Measurements from ENCODE around the gene CAMK1D. TPM values are rescaled to one million over a fixed set of nuclear protein-coding genes. Genes with fewer than 3 reads are reported as not detected.

The CAMK1D gene
- total and polyA plus RNA-seq, 2 of the 4 experiments (the other 2 are of a cell fraction), result 5.0 to 5.3 TPM

- Histone ChIP-seq H3K36me3 (ENCODE audit: control insufficient read depth, insufficient read depth, low read length) (no peaks in the 10 kb centered on the region), H3K4me2 (ENCODE audit: low read depth, low read length) (no peak overlapping the region), H2BK15ac (ENCODE audit: low read depth, low read length) (no peak overlapping the region), H3K9ac (ENCODE audit: low read depth, low read length) (no peak overlapping the region), H3K9me3 (ENCODE audit: control insufficient read depth, insufficient read depth, low read length) (peaks cover 5% of the 10 kb centered on the region), H3K4me3 (ENCODE audit: insufficient read depth, low read depth, low read length) (no peak overlapping the region), H4K20me1 (ENCODE audit: insufficient read depth, low read length) (no peaks in the 10 kb centered on the region), H4K91ac (ENCODE audit: insufficient read depth, low read depth, low read length) (no peak overlapping the region), H3K4ac (ENCODE audit: low read depth, low read length) (0 out of 2 replicates have a peak overlapping the region, but pooled peaks have one; percentile 32), H3K27me3 (ENCODE audit: control insufficient read depth, insufficient read depth, low read length) (no peaks in the 10 kb centered on the region; the same call in 1 of the 2 replicates), H2AK5ac (ENCODE audit: low read depth, low read length) (no peak overlapping the region), H3K4me1 (ENCODE audit: control insufficient read depth, insufficient read depth, low read length) (no peaks in the 10 kb centered on the region; the same call in 1 of the 2 replicates), H4K8ac (ENCODE audit: low read depth in 2 of 2, low read length in 2 of 2) (no peak overlapping the region), H3K27ac (ENCODE audit: insufficient read depth, low read length) (no peak overlapping the region), H2AFZ (replicated peaks; ENCODE audit: low read length, poor library complexity) (no peak overlapping the region), H3K79me1 (ENCODE audit: low read depth in 1 of 2, low read length in 2 of 2) (no peaks in the 10 kb centered on the region), H2BK5ac (ENCODE audit: low read depth, low read length, poor library complexity, severe bottlenecking) (no peak overlapping the region), H3K9me1 (ENCODE audit: insufficient read depth, low read length) (no peaks in the 10 kb centered on the region), H2AK9ac (replicated peaks; ENCODE audit: low read depth, low read length, poor library complexity) (no peak overlapping the region), H3K14ac (replicated peaks; ENCODE audit: low read depth, low read length) (no peak overlapping the region), H3K23ac (ENCODE audit: low read depth, low read length) (no peak overlapping the region), H3K18ac (ENCODE audit: low read depth, low read length) (no peak overlapping the region), H2BK20ac (ENCODE audit: low read depth, low read length) (no peak overlapping the region), H3K56ac (ENCODE audit: extremely low read depth, insufficient read depth, low read length) (no peak overlapping the region), H4K5ac (ENCODE audit: low read depth, low read length) (no peak overlapping the region), H2BK120ac (ENCODE audit: low read depth, low read length) (no peak overlapping the region)
- BruUV-seq (replicated peaks), result no TSS peak
- intact Hi-C loops (cut with micrococcal nuclease), result no loop called here
- TF ChIP-seq FOS (IDR thresholded peaks at IDR 0.05; ENCODE audit: low read depth, low read length) (no peak), ELK1 (IDR thresholded peaks at IDR 0.05; ENCODE audit: borderline replicate concordance, low read depth, low read length) (no peak), MAFK (IDR thresholded peaks at IDR 0.05; ENCODE audit: low read depth, low read length) (no peak), CHD1 (IDR thresholded peaks at IDR 0.05; ENCODE audit: low read depth, low read length) (no peak)
- in situ Hi-C loops (cut with MboI; ENCODE audit: low sequenced_read_pairs), result no loop called here
- WGBS, 2 experiments (ENCODE audit: extremely low coverage in 2 of 2, insufficient read length in 1 of 2), result 84% methylated on average over 7 of the region's 14 CpGs; no CpG with 5 or more reads in 1 of the 2 experiments
- dilution Hi-C loops (cut with HindIII; ENCODE audit: low sequenced_read_pairs, unreplicated experiment), result no loop called here
- peak; percentile 48 for ATAC-seq (ENCODE audit: low read depth)
- DNase-seq, result peak; percentile 28
- CTCF ChIA-PET, result no interaction called here
- POLR2A ChIA-PET (ENCODE audit: unreplicated experiment), result no interaction called here
Measured at GRCh38 chr10:12811826-12812225, 462.5 kb downstream of the CAMK1D start.

All from IMR-90 (cell line).